Small intestine (tissue), 7 donors: Measurements from ENCODE around the gene PTK7. TPM values are rescaled to one million over a fixed set of nuclear protein-coding genes. Genes with fewer than 3 reads are reported as not detected.

ENCODE experiments used
- DNase-seq, 2 donors: peaks; one replicate each; pipeline versions ENCODE4 v3.0.0 to v3.0.0-alpha.2; 2013
- FAIRE-seq: peaks from 2 replicates; lab custom pipeline; 2012; peaks lifted over from hg19 to GRCh38; lab: Jason Lieb, UNC
- H3K27ac ChIP-seq, 3 donors: one replicate each; pipeline ENCODE4 v1.5.1; 2013; ENCODE audit warnings: low read length in 2 of 3, mild to moderate bottlenecking in 2 of 3, control low read depth in 1 of 3, inconsistent platforms in 1 of 3, low read depth in 1 of 3, moderate library complexity in 1 of 3
- H3K27me3 ChIP-seq, 3 donors: one replicate each; pipeline ENCODE4 v1.6.1; 2013; ENCODE audit warnings: low read length in 3 of 3, inconsistent platforms in 1 of 3; ENCODE audit not compliant: control insufficient read depth in 3 of 3, insufficient read depth in 3 of 3
- H3K36me3 ChIP-seq, 3 donors: one replicate each; pipeline ENCODE4 v1.6.1; 2013; ENCODE audit warnings: low read length in 3 of 3, inconsistent platforms in 1 of 3, low read depth in 1 of 3, mild to moderate bottlenecking in 1 of 3, moderate library complexity in 1 of 3; ENCODE audit not compliant: control insufficient read depth in 3 of 3, insufficient read depth in 2 of 3
- H3K4me1 ChIP-seq, 3 donors: one replicate each; pipeline ENCODE4 v1.6.1; 2013; ENCODE audit warnings: low read length in 2 of 3, inconsistent platforms in 1 of 3, low read depth in 1 of 3, mild to moderate bottlenecking in 1 of 3, moderate library complexity in 1 of 3; ENCODE audit not compliant: control insufficient read depth in 3 of 3, insufficient read depth in 2 of 3
- H3K4me3 ChIP-seq, 3 donors: one replicate each; pipeline ENCODE4 v1.5.1; 2013; ENCODE audit warnings: low read length in 3 of 3, control low read depth in 1 of 3, inconsistent platforms in 1 of 3, low read depth in 1 of 3, mild to moderate bottlenecking in 1 of 3, moderate library complexity in 1 of 3
- H3K9me3 ChIP-seq, 2 donors: one replicate each; pipeline ENCODE4 v1.6.1; 2013; ENCODE audit warnings: low read depth in 1 of 2, low read length in 1 of 2; ENCODE audit not compliant: control insufficient read depth in 2 of 2, insufficient read depth in 1 of 2
- WGBS, 3 donors: extraction: QIAGEN DNeasy Blood & Tissue Kit; methylation state at CpG; one replicate each; pipeline ENCODE4 v1.1.7; 2013; 5-methylcytosine and 5-hydroxymethylcytosine counted together
- polyA plus RNA-seq, 4 donors: library from polyadenylated mRNA; stranded (reverse) in 3 of 4; unstranded in 1 of 4; fragments of 200-250 nt in 3 of 4; fragments of 120-200 nt in 1 of 4; gene quantifications; one replicate each; pipeline versions ENCODE4 v1.2.1 to v1.2.3, GENCODE V29; 2013
- donor health status: healthy with polysubstance abuse.
- donor health status: control.
- donor health status: control.
- donor health status: Bipolar disorder and iron deficiency.
- donor health status: healthy.

The PTK7 gene
- polyA plus RNA-seq, 4 donors, result 1.1 to 36.5 (median 6.9) TPM

- WGBS, 3 donors, result 93 to 98% (median 93%) methylated on average over 17 of the region's 17 CpGs
- Histone ChIP-seq H3K4me1 (no peaks in the 10 kb centered on the region), H3K27ac (no peak overlapping the region), H3K9me3 (no peaks in the 10 kb centered on the region), H3K4me3 (no peak overlapping the region), H3K27me3 (no peaks in the 10 kb centered on the region), H3K36me3 (peaks cover 0 to 59% (median 0%) of the 10 kb centered on the region in 3 donors)
- DNase-seq (no peak), FAIRE-seq (no peak)
These were observed 127.1 kb downstream of the PTK7 start for GRCh38 chr6:43203029-43203717.

DNA sequence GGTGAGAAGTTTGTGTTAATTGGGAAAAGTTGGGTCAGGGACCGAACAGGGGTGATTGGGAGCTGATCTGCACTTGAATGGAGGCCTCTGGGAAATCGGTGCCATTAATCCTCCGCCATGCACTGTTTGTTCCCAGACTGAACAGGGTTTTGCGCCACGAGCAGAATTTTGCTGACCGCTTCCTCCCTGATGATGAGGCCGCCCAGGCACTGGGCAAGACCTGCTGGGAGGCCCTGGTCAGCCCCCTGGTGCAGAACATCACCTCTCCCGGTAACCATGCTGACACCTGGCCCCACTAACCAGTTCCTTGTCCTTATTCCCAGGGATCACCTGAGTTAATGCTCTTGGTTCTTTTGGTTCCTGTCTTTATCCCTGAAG is 127.6 kb downstream of the PTK7 start:
- 95 to 99% (median 98%) methylated on average over 8 of the region's 8 CpGs for WGBS, 3 donors
- Histone ChIP-seq H3K36me3 (peaks cover 0 to 56% (median 0%) of the 10 kb centered on the region in 3 donors), H3K4me1 (no peaks in the 10 kb centered on the region), H3K4me3 (no peak overlapping the region), H3K27me3 (no peaks in the 10 kb centered on the region), H3K27ac (no peak overlapping the region), H3K9me3 (no peaks in the 10 kb centered on the region)
- FAIRE-seq, result no peak
- no peak for DNase-seq

DNA sequence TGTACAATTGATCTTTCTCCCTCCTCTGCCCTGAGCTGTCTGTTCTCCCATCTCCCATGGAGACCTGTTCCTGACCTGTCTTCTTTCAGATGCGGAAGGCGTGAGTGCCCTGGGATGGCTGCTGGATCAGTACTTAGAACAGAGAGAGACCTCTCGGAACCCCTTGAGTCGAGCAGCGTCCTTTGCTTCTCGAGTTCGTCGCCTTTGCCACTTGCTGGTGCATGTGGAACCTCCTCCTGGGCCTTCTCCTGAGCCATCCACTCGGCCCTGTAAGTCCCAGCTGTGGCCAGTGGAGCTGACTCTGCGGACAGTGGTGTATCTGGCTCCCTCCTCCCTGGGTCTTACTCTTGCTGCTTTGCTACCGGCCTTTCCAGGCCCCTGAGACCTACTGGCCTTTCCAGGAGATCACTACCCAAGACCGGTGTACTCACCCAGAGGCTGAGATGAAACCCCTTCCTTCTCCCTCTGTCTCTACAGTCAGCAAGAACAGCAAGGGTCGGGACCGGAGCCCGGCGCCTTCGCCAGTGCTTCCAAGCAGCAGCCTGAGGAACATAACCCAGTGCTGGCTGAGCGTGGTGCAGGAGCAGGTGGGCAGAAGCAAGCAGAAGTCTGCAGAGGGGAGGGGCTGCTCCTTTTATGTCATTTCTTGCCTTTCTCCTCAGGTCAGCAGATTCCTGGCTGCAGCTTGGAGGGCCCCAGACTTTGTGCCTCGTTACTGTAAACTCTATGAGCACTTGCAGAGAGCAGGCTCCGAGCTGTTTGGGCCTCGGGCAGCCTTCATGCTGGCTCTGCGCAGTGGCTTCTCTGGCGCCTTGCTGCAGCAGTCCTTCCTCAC is 128.4 kb downstream of the PTK7 start:
- Histone ChIP-seq H3K36me3 (peaks cover 0 to 53% (median 0%) of the 10 kb centered on the region in 3 donors), H3K4me1 (no peaks in the 10 kb centered on the region), H3K4me3 (no peak overlapping the region), H3K27me3 (no peaks in the 10 kb centered on the region), H3K9me3 (no peaks in the 10 kb centered on the region), H3K27ac (no peak overlapping the region)
- DNase-seq, result no peak
- no peak for FAIRE-seq
- 94 to 98% (median 97%) methylated on average over 23 of the region's 23 CpGs for WGBS, 3 donors

- Histone ChIP-seq H3K27me3 (no peaks in the 10 kb centered on the region), H3K27ac (no peak overlapping the region), H3K4me1 (no peaks in the 10 kb centered on the region), H3K4me3 (no peak overlapping the region), H3K9me3 (no peaks in the 10 kb centered on the region), H3K36me3 (peaks cover 0 to 42% (median 0%) of the 10 kb centered on the region in 3 donors)
- 95 to 98% (median 97%) methylated on average over 10 of the region's 10 CpGs for WGBS, 3 donors
- DNase-seq (no peak), FAIRE-seq (no peak)
These were observed 129.7 kb downstream of the PTK7 start for GRCh38 chr6:43205849-43206248.

- WGBS, 3 donors, result 89 to 92% (median 89%) methylated on average over 2 of the region's 2 CpGs
- peaks cover 0 to 7% (median 0%) of the 10 kb centered on the region in 3 donors for H3K4me1 ChIP-seq
- no peak for DNase-seq
- H3K27me3 ChIP-seq, result no peaks in the 10 kb centered on the region
- no peak overlapping the region for H3K4me3 ChIP-seq
- FAIRE-seq, result no peak
- no peaks in the 10 kb centered on the region for H3K9me3 ChIP-seq
- no peak overlapping the region for H3K27ac ChIP-seq
- peaks cover 0 to 42% (median 0%) of the 10 kb centered on the region in 3 donors for H3K36me3 ChIP-seq
These were observed 131.2 kb downstream of the PTK7 start for GRCh38 chr6:43207286-43207685.

Other genes with a start within 250 kb of the PTK7 start
- gene RPL7L1, start 196.7 kb upstream of the PTK7 start, polyA plus RNA-seq, result 10 to 100 TPM; 23.7 to 90.6 (median 46.5) TPM
- under 1 TPM in 1 of 4 donors, not detected in 3; 0.06 TPM for gene PTCRA, start 160.3 kb upstream of the PTK7 start, polyA plus RNA-seq
- gene CNPY3, start 146.8 kb upstream of the PTK7 start, polyA plus RNA-seq, result 10 to 100 TPM in 3 of 4 donors, 1 to 10 TPM in 1; 8.7 to 57.3 (median 25.3) TPM
- gene GNMT, start 115.6 kb upstream of the PTK7 start, polyA plus RNA-seq, result under 1 TPM in 2 of 4 donors, not detected in 2; 0.34 to 0.35 TPM
- gene PEX6, start 97.1 kb upstream of the PTK7 start, polyA plus RNA-seq, result 10 to 100 TPM; 17.8 to 51.4 (median 35.9) TPM
- 10 to 100 TPM; 44.2 to 96.8 (median 58.1) TPM for gene PPP2R5D, start 91.7 kb upstream of the PTK7 start, polyA plus RNA-seq
- gene MEA1, start 62.4 kb upstream of the PTK7 start, polyA plus RNA-seq, result 10 to 100 TPM; 62.6 to 90.8 (median 74.8) TPM
- gene KLHDC3, start 62.1 kb upstream of the PTK7 start, polyA plus RNA-seq, result 100 to 1,000 TPM in 1 of 4 donors, 10 to 100 TPM in 3; 72.4 to 103 (median 75.3) TPM
- gene RRP36, start 54.7 kb upstream of the PTK7 start, polyA plus RNA-seq, result 10 to 100 TPM; 32.2 to 50.0 (median 42.0) TPM
- gene CUL7, start 22.5 kb upstream of the PTK7 start, polyA plus RNA-seq, result 10 to 100 TPM in 1 of 4 donors, 1 to 10 TPM in 3; 5.7 to 41.8 (median 6.7) TPM
- 100 to 1,000 TPM in 2 of 4 donors, 10 to 100 TPM in 2; 53.4 to 127 (median 90.9) TPM for gene MRPL2, start 16.9 kb upstream of the PTK7 start, polyA plus RNA-seq
- 100 to 1,000 TPM in 3 of 4 donors, 10 to 100 TPM in 1; 36.3 to 333 (median 206) TPM for gene KLC4, start 16.7 kb upstream of the PTK7 start, polyA plus RNA-seq
- 10 to 100 TPM in 3 of 4 donors, 1 to 10 TPM in 1; 8.9 to 24.0 (median 16.2) TPM for gene SRF, start 95.0 kb downstream of the PTK7 start, polyA plus RNA-seq
- 10 to 100 TPM; 22.2 to 86.2 (median 52.5) TPM for gene CUL9, start 105.9 kb downstream of the PTK7 start, polyA plus RNA-seq
- gene DNPH1, start 153.2 kb downstream of the PTK7 start, polyA plus RNA-seq, result 100 to 1,000 TPM; 192 to 370 (median 327) TPM
- gene TTBK1, start 167.2 kb downstream of the PTK7 start, polyA plus RNA-seq, result 1 to 10 TPM in 2 of 4 donors, under 1 TPM in 2; 0.89 to 2.1 (median 1.0) TPM
- gene SLC22A7, start 221.9 kb downstream of the PTK7 start, polyA plus RNA-seq, result under 1 TPM in 2 of 4 donors, not detected in 2; 0.10 to 0.50 TPM
- 1 to 10 TPM in 3 of 4 donors, under 1 TPM in 1; 0.89 to 3.4 (median 2.5) TPM for gene CRIP3, start 232.5 kb downstream of the PTK7 start, polyA plus RNA-seq